ENCODE data around the gene LGALS9C.
"Not testable (repeated sequence)": the region's sequence is repeated elsewhere in the genome, so short reads cannot be mapped to it uniquely, and the experiment has no call there.

- peak in 1 of 7 experiments; percentile 12 for TF ChIP-seq CTCF (IDR thresholded peaks at IDR 0.05)
- TF ChIP-seq POLR2A (IDR thresholded peaks at IDR 0.05), result not testable (repeated sequence)
Observed at GRCh38 chr17:18451969-18452368, 24.6 kb upstream of the LGALS9C start.

All from stomach (tissue), 4 donors.